HL-60 (cell line): ENCODE results near the gene TET3.

Experiments
- GABPA ChIP-seq: IDR thresholded peaks from 2 replicates; pipeline ENCODE4 v1.6.1; 2012; ENCODE audit warnings: low read depth
- POLR2AphosphoS5 ChIP-seq: IDR thresholded peaks from 2 replicates; pipeline ENCODE4 v1.6.1; 2012; ENCODE audit warnings: low read depth
- SPI1 ChIP-seq: IDR thresholded peaks from 2 replicates; pipeline ENCODE4 v1.6.1; 2012; ENCODE audit warnings: low read depth, mild to moderate bottlenecking, borderline replicate concordance
- TF ChIP-seq, protein P1 (sequence below): IDR thresholded peaks from one replicate; pipeline ENCODE4 v1.5.1; 2011; ENCODE audit warnings: low read length, control low read depth, inconsistent platforms; ENCODE audit not compliant: insufficient read depth

- TF ChIP-seq, protein P1, sequence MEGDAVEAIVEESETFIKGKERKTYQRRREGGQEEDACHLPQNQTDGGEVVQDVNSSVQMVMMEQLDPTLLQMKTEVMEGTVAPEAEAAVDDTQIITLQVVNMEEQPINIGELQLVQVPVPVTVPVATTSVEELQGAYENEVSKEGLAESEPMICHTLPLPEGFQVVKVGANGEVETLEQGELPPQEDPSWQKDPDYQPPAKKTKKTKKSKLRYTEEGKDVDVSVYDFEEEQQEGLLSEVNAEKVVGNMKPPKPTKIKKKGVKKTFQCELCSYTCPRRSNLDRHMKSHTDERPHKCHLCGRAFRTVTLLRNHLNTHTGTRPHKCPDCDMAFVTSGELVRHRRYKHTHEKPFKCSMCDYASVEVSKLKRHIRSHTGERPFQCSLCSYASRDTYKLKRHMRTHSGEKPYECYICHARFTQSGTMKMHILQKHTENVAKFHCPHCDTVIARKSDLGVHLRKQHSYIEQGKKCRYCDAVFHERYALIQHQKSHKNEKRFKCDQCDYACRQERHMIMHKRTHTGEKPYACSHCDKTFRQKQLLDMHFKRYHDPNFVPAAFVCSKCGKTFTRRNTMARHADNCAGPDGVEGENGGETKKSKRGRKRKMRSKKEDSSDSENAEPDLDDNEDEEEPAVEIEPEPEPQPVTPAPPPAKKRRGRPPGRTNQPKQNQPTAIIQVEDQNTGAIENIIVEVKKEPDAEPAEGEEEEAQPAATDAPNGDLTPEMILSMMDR = no peak
- no peak for TF ChIP-seq SPI1
- TF ChIP-seq POLR2AphosphoS5 = no peak
- no peak for TF ChIP-seq GABPA
These were observed 13.7 kb downstream of the TET3 start for GRCh38 chr2:73998451-73998850.
